ENCODE results near the gene FGD5. TPM values are rescaled to one million over a fixed set of nuclear protein-coding genes. Genes with fewer than 3 reads are reported as not detected.

Gene FGD5
- total RNA-seq, 1 donor from 2014 or later, result 16.2 TPM

DNA sequence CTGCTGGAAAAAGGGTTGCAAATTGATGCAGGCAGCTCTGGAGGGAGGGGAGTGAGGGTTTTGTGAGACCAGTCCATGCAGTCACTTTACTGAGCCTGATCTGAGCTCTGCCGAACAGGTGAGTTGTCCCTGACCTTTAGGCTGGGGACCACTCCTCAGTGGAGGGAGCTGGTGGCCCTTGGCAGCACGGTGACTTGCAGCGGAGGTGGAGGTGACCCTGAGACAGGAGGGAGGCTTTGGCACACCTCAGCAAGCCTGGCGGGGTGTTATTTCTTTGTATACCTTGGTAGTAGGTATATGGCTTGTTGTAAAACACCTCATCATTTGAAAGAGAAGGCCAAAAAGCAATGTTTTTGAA lies 43.5 kb downstream of the FGD5 start:
- Histone ChIP-seq H3K9me3 (no peaks in the 10 kb centered on the region), H3K27ac (no peak overlapping the region), H3K4me3 (no peak overlapping the region), H3K4me1 (peaks cover 13% of the 10 kb centered on the region), H3K27me3 (no peaks in the 10 kb centered on the region), H3K36me3 (no peaks in the 10 kb centered on the region)
- intact Hi-C loops (cut with DNase I), result no loop called here
- DNase-seq (ENCODE audit: extremely low spot score in 2 of 2), result no peak
- TF ChIP-seq POLR2A (IDR thresholded peaks at IDR 0.05), result no peak
- no peak for TF ChIP-seq POLR2AphosphoS5 (IDR thresholded peaks at IDR 0.05; ENCODE audit: insufficient read depth in 1 of 2, low read depth in 1 of 2)
- TF ChIP-seq, protein P1, sequence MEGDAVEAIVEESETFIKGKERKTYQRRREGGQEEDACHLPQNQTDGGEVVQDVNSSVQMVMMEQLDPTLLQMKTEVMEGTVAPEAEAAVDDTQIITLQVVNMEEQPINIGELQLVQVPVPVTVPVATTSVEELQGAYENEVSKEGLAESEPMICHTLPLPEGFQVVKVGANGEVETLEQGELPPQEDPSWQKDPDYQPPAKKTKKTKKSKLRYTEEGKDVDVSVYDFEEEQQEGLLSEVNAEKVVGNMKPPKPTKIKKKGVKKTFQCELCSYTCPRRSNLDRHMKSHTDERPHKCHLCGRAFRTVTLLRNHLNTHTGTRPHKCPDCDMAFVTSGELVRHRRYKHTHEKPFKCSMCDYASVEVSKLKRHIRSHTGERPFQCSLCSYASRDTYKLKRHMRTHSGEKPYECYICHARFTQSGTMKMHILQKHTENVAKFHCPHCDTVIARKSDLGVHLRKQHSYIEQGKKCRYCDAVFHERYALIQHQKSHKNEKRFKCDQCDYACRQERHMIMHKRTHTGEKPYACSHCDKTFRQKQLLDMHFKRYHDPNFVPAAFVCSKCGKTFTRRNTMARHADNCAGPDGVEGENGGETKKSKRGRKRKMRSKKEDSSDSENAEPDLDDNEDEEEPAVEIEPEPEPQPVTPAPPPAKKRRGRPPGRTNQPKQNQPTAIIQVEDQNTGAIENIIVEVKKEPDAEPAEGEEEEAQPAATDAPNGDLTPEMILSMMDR (IDR thresholded peaks at IDR 0.05), result no peak

DNA sequence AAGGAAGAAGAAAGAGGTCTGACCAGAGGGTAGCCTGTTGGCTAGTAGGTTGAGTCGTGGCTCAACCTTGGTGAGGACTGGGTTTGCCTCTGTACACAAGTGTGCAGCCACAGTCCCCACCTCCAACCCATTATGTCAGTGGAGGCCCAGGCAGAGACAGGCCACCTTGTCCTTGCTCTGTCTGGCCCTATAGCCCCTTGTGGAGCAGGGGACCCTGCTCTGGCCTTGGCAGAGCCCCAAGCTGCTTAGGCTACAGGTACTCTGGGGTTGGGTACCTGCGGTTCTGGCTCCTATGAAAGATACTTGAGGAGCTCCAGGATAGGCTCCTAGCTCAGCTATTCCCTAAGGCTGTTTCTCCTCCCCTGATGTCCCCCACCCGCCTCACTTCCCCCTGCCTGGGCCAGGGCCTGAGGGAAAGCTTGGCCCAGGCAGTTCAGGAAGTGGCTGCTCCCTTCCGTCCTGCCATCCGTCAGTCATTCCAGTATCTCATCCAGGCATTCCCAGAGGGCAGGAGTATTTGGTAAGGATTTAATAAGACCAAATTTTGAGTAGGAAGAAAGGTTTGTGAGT lies 44.0 kb downstream of the FGD5 start:
- TF ChIP-seq, protein P1 (IDR thresholded peaks at IDR 0.05), result no peak
- TF ChIP-seq POLR2A (IDR thresholded peaks at IDR 0.05) (no peak), POLR2AphosphoS5 (IDR thresholded peaks at IDR 0.05; ENCODE audit: insufficient read depth in 1 of 2, low read depth in 1 of 2) (no peak)
- Histone ChIP-seq H3K4me1 (peaks cover 13% of the 10 kb centered on the region), H3K9me3 (no peaks in the 10 kb centered on the region), H3K4me3 (no peak overlapping the region), H3K27ac (no peak overlapping the region), H3K36me3 (no peaks in the 10 kb centered on the region), H3K27me3 (no peaks in the 10 kb centered on the region)
- intact Hi-C loops (cut with DNase I), result no loop called here
- no peak for DNase-seq (ENCODE audit: extremely low spot score in 2 of 2)

DNA sequence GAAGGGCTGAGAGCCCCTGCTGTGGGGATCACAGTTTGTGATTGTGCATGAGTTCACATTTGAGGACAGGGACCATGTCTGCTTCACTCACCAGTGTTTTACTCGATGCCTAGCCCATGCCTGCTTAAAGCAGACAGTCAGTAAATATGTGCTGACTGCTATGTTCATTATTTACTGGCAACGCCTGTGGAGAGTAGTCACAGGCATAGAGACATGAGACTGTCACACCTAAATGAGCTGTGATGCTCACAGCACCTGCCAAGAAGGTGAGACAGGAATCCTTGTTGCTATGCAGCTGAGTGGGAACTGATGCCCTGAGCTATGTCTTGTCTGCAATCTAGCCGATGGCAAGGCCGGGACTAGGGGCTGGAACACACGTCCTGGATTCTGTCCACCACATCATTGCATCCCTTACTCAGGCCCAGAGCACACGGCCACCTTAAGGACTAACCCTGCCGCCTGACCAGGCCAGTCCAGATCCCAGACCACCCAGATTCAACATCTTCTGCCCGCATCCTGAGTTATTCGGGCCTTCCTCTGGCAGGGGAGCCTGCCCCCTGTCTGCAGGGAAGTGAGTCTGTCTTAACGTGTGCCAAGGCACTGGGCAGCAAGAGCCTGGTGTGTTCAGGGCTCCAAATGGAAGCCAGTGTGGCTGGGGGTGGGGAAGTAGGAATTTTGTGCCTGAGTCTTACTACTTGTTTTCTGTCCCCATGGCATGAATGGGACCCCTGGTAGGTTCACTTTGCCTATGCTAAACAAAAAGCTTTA lies 44.8 kb downstream of the FGD5 start:
- Histone ChIP-seq H3K4me1 (peaks cover 13% of the 10 kb centered on the region), H3K36me3 (no peaks in the 10 kb centered on the region), H3K27ac (no peak overlapping the region), H3K4me3 (no peak overlapping the region), H3K27me3 (no peaks in the 10 kb centered on the region), H3K9me3 (no peaks in the 10 kb centered on the region)
- intact Hi-C loops (cut with DNase I), result no loop called here
- TF ChIP-seq, protein P1 (IDR thresholded peaks at IDR 0.05), result no peak
- TF ChIP-seq POLR2A (IDR thresholded peaks at IDR 0.05) (no peak), POLR2AphosphoS5 (IDR thresholded peaks at IDR 0.05; ENCODE audit: insufficient read depth in 1 of 2, low read depth in 1 of 2) (no peak)
- no peak for DNase-seq (ENCODE audit: extremely low spot score in 2 of 2)

DNA sequence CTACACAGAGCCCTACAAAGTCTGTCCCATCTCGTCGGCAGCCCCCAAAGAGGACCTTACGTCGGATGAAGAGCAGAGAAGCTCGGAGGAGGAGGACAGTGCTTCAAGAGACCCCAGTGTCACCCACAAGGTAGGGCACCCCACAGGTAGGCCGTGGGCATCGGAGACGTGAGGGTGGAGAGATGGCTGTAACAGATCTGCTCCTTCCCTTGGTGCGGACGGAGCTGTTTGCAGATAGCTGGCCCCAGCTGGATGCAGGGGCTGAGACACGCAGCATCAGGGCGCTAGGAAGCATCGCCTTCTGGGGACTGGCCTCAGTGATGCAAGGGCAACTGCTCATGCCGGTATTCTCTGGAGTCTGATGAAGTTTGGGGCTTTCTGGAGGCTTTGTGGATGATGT lies 45.4 kb downstream of the FGD5 start:
- H3K27ac ChIP-seq, result no peak overlapping the region
- DNase-seq (ENCODE audit: extremely low spot score in 2 of 2), result no peak
- H3K36me3 ChIP-seq, result no peaks in the 10 kb centered on the region
- H3K9me3 ChIP-seq, result no peaks in the 10 kb centered on the region
- no peak overlapping the region for H3K4me3 ChIP-seq
- H3K4me1 ChIP-seq, result peaks cover 13% of the 10 kb centered on the region
- intact Hi-C loops (cut with DNase I), result no loop called here
- no peaks in the 10 kb centered on the region for H3K27me3 ChIP-seq
- TF ChIP-seq POLR2AphosphoS5 (IDR thresholded peaks at IDR 0.05; ENCODE audit: insufficient read depth in 1 of 2, low read depth in 1 of 2), result no peak

DNA sequence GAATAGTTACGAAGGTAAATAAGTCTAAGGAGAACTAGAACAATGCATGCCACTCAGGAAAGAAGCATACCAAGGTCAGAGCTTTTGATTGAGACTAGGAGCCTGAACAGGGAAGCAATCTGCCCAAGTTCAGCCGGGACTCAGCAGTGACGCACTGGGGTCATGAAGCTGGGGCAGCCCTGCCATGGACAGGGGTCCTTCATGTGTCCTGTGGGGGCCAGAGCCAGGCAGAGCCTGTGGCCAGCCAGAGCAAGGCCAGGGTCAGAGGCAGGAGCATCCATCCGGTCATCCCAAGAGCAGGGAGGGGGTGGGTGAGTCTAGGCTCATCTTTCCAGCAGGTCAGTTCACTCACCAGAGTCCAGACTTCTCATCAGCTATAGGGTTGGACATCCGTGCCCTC lies 47.9 kb downstream of the FGD5 start:
- intact Hi-C loops (cut with DNase I), result no loop called here
- peaks cover 24% of the 10 kb centered on the region for H3K4me1 ChIP-seq
- H3K36me3 ChIP-seq, result no peaks in the 10 kb centered on the region
- no peak overlapping the region for H3K27ac ChIP-seq
- TF ChIP-seq POLR2AphosphoS5 (IDR thresholded peaks at IDR 0.05; ENCODE audit: insufficient read depth in 1 of 2, low read depth in 1 of 2), result no peak
- no peak for TF ChIP-seq POLR2A (IDR thresholded peaks at IDR 0.05)
- TF ChIP-seq, protein P1 (IDR thresholded peaks at IDR 0.05), result no peak
- DNase-seq (ENCODE audit: extremely low spot score in 2 of 2), result no peak
- H3K4me3 ChIP-seq, result no peak overlapping the region
- no peaks in the 10 kb centered on the region for H3K9me3 ChIP-seq
- H3K27me3 ChIP-seq, result no peaks in the 10 kb centered on the region

All from vagina (tissue), 2 donors.